CD4-positive, alpha-beta T cell treated with Interleukin-15 for 1 hour (primary cell): Measurements from ENCODE around the gene TNKS2.
"Not testable (repeated sequence)": the region's sequence is repeated elsewhere in the genome, so short reads cannot be mapped to it uniquely, and the experiment has no call there.

Source experiments
- DNase-seq: peaks from one replicate; pipeline ENCODE4 v3.0.0-alpha.2; 2020

The TNKS2 gene

DNA sequence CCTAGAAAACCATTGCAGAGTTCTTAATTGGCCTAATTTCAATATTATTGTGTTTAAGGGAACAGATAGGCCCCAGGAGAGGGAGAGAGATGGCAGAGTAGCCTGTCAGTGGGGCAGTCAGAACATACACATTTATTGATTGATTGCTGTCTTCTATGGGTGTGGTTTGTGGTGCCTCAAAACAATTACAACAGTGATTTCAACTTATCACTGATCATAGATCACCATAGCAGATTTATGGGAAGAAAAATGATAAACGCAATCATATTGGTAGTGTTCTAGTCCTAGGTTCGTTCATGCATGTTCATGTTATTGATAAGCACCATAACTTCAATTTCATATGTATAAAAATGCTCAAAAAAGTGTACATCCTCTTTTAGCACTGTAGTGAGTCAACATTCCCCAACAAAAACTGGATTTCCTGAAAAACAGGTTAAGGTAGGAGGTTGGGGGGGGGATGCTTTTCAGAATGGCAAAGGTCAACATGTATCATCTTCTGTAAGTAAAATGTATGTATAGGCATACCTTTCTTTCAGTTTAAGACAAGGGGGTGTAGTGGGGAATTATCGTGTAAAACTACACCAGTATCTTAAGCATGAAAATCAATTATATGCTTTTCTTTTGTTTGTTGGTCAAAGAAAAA lies 1.1 kb upstream of the TNKS2 start:
- DNase-seq = no peak

DNA sequence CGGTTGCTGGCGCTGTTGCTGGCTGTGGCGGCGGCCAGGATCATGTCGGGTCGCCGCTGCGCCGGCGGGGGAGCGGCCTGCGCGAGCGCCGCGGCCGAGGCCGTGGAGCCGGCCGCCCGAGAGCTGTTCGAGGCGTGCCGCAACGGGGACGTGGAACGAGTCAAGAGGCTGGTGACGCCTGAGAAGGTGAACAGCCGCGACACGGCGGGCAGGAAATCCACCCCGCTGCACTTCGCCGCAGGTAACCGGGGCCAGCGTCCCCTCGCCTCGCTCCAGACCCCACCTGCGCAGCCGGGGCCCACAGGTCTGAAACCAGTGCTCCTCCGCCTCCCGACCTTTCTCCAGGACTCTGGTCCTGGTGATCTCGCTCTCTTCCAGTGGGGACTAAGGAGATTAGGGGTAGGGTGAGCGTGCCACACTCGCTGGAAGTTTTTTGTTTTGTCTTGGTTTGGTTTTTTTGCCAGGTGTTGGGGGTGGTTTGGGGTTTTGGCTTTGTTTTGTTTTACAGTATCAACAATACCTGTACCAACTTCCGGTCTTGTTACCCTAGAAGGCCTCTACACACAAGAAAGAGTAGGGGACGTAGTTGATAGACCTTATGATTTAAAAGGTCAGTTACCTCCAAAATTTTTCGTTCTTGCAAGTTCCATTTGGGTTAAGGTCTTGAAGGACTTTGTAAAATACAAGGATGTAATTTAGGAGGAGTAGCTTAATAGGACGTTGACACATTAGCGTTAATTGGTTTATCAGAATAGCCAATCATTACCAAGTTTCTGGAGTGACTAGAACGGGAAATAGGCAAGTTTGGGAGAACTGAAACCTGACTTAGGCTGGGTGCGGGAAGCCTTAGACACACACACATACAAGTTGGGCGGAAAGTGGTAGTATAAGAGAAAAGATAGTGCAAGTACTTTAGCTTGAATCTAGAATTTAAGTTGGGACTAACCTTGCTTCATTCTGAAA lies 704 bp downstream of the TNKS2 start:
- peak; percentile 51 for DNase-seq

DNA sequence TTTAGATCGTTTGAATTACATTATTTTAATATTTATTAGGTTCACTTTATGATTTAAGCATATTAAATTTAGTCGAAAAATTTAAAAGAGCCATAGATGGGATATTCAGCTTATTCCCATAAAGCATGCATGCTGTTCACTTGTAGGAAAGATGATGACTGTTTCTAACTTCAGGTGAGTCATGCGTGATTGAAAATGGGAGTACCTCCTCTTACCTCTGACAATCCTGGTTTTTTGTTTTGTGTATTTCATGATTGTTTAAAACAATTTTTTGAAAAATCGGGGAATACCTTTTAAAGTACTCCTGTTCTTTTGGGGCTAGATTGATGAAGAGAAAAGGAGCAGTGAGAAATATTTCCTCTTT lies 1.4 kb downstream of the TNKS2 start:
- DNase-seq = no peak

- DNase-seq = no peak
These were observed 2.0 kb downstream of the TNKS2 start for GRCh38 chr10:91800182-91800581.

DNA sequence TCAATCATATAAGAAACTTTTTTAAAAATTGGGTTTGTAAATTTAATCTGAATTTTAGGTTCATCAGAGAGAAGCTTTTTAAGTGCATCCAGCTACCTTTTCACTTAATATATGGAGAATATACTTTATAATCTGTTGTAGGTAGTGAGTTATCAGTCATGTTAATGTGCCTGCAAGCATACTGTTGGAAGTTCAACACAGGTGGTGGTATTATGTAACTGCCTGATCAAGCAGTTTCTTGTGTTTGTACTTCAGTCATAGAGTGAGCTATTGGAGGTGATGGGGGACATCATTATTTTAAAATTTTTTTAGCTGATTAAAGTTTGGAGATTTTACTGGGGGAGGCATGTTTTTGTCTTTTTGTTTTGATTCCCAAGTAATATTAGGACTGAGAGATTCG lies 2.5 kb downstream of the TNKS2 start:
- DNase-seq = no peak

DNA sequence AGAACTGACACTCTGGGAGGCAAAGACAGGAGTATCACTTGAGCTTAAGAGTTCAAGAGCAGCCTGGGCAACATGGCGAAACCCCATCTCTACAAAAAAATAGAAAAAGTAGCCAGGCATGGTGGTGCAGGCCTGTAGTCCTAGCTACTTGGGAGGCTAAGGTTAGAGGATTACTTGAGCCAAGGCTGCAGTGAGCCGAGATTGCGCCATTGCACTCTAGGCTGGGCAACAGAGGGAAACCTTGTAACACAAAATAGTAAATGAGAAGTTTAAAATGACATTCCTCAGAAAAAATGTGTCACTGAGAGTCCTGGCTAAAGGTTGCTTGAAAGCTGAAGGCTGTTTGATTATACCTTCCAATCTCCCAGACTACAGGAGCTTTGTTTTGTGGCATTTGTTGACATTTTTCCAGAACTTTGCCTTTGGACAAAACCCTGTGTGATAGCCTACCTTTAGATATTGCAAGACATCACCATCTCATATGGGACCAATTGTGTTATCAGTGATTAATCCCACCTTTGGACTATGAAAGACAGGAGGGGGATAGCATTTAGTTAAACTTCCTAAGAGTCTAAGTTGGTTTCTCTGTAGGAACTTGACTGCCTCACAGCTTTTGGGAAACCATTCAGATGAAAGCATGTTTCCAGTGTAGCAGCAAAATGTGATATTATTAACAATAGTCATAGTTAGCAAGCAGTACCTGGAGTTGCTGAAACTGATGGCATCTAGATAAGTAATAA lies 5.3 kb downstream of the TNKS2 start:
- DNase-seq = no peak

DNA sequence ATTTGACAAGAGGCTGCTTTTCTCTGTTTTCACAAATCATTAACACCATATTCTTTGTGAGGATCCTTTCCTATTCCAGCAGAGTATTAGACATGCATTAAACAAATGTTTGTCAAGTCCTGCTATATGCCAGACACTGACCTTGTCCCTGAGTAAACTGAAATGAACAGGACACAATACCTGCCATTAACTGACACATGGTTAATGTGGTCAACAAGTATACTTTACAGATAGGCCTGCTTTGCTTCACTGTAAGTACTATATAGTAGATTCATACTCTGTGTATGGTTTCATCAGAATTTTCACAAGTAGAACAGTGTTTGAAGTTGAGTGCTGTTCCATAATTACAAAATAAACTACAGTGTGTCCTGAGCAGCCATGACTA lies 5.9 kb downstream of the TNKS2 start:
- no peak for DNase-seq

- DNase-seq = no peak
These were observed 7.0 kb downstream of the TNKS2 start for GRCh38 chr10:91805110-91805838.

DNA sequence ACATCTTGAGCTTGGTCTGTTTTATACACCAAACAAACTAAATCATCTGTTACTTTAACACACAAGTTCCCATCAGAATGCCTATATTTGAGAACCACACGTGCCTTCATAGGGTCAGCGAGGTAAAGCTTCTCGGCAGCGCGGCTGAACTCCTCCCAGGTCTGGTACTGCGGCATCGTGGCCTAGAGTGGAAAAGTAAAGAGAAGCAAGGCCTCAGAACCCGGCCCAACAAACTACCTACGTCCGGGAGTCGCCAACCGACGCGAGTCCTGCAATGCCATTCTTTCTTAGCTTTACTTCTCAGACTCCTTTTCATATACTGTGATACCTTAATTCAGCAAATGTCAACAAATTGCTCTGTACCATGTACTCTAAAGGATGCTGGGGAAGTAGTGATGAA lies 9.0 kb downstream of the TNKS2 start:
- not testable (repeated sequence) for DNase-seq

DNA sequence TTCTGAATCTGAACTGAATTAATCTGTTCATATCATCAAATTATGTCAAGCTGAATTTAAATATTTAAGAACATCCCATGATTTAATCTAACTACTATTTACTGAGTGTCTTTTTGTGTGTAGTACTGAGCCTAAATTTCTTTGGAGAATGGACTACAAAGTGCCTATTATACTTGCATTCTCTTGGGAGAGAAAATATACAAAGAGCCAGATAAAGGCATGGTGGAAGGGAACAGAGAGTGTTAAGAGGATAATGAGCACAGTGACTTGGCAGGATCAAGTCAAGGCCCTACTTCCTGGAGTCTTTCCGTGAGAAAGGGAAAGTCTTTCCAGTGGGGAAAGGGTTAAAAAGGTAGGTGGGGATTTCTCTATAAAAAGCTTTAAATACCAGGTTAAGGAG lies 15.0 kb downstream of the TNKS2 start:
- no peak for DNase-seq

- DNase-seq = no peak
These were observed 18.8 kb downstream of the TNKS2 start for GRCh38 chr10:91816981-91817380.

GRCh38 chr10:91820144-91820543 lies 21.9 kb downstream of the TNKS2 start:
- no peak for DNase-seq

DNA sequence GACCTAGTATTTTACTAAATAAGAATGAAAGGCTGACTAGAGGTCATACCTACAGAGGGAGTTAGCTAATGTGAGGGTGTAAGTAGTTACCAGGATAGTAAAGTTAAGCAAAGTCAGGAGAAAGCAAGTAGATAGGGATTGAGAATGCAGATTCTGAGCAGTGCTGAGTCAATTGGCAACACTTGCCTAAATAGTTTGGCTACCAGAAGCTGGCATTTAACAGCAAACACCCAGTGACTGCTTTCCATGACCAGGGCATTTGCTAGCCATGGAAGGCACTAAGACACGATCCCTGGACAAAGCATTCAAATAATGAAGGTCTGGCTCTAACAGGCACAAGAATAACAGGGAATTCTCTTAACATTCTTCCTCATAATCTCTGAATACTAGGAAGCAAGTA lies 25.9 kb downstream of the TNKS2 start:
- DNase-seq = no peak

DNA sequence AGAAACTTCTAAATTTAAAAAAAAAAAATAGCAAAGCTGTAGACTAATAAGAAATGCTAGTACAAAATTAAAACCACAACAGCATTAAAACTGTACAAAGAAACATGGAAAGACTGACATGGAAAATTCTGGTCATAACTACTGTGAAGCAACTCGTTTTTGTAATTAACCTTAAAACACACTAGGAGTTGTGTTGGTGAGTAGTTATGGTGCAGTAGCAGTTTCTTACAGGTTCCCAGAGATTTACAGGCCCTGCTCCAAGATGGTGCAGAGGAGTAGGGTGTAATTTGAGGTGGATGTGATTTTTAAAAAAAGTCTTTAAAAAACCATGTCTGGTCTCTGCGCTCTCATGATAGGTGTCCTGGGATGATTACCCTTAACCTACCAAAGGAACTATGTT lies 31.0 kb downstream of the TNKS2 start:
- DNase-seq = no peak

GRCh38 chr10:91838199-91838598 lies 40.0 kb downstream of the TNKS2 start:
- DNase-seq = no peak

DNA sequence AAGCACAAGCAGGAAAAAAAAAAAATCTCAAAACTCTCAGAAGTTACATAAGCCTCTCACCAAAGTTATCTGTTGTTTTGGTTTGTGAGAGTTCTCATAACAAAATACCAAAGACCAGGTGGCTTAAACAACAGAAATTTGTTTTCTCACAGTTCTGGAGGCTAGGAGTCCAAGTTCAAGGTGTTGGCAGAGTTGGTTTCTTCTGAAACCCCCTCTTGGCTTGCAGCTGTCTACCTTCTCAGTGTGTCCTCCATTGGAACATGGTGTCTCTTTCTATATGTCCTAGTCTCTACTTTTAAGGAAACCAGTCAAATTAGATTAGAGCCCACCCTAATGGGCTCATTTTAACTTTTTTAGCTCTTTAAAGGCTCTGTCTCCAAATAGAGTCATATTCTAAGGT lies 44.9 kb downstream of the TNKS2 start:
- no peak for DNase-seq

- DNase-seq = no peak
These were observed 58.4 kb downstream of the TNKS2 start for GRCh38 chr10:91856637-91857036.

- DNase-seq = no peak
These were observed 62.7 kb downstream of the TNKS2 start for GRCh38 chr10:91860885-91861284.

DNA sequence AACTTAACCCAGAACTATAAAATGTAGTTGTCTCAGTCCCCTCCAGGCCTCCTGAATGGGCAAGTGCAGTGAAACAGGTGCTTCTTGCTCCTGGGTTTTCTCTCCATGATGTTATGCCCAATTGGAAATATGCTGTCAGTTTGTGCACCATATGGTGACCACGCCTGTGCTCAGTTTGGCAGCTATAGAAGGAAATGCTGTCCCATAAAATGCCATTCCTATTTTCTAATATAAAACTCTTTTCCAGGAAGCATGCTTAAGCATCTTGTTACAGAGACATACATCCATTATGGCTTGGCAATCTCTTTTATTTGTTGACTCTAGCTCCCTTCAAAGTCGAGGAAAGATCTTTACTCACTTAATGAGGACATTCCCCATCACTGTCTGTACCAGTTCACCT lies 65.9 kb downstream of the TNKS2 start:
- no peak for DNase-seq

- no peak for DNase-seq
These were observed 66.5 kb downstream of the TNKS2 start for GRCh38 chr10:91864744-91865143.

- DNase-seq = no peak
These were observed 67.4 kb downstream of the TNKS2 start for GRCh38 chr10:91865562-91866081.

DNA sequence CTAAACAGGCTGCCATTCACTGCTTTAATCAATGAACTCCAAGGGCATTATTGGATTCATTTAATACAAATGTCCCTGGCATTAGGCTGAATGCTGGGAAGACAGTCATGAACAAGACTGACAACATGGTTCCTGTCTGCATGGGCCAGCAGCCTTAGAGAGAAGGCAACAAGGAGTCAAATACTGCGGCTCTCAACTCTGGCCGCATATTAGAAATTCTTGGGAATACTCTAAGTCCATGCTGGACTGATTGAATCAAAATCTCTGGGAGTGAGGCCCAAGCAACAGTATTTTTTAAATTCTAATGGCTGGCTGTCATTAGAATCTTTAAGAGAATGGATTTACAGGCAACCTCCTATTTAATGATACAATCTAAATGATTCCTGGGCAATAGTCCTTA lies 76.9 kb downstream of the TNKS2 start:
- DNase-seq = no peak

DNA sequence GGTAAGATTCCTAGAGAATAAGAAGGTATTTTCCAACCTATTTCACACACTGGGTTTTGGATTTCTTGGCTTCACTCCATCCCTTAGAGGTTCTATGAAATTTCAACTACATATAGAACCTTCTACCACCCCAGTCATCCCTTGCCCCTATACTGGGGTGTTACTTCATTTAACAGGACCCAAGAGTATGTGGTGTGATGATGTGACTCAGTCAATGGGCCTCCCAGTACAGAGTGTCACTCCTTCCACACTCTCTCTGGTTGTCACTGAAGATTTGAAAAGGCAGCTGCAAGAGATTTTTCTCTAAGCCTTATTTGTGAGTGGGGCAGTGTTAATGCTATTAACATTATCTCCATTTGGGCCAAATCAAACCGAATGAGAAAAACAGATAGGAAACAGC lies 77.6 kb downstream of the TNKS2 start:
- DNase-seq = no peak
